SK-N-SH (cell line): ENCODE results near the gene PARD3.

Experiments
- NRF1 ChIP-seq: IDR thresholded peaks from 2 replicates; pipeline ENCODE4 v1.6.1; 2012; ENCODE audit warnings: low read depth, mild to moderate bottlenecking, low read length
- POLR2AphosphoS5 ChIP-seq: IDR thresholded peaks from 2 replicates; pipeline ENCODE4 v1.6.1; 2012; ENCODE audit warnings: low read depth, low read length
- SIN3A ChIP-seq: IDR thresholded peaks from 2 replicates; pipeline ENCODE4 v1.6.1; 2012; ENCODE audit warnings: low read depth, mild to moderate bottlenecking, low read length, moderate library complexity, borderline replicate concordance
- TAF1 ChIP-seq: IDR thresholded peaks from 2 replicates; pipeline ENCODE4 v1.6.1; 2012; ENCODE audit warnings: low read depth, mild to moderate bottlenecking, low read length, moderate library complexity, borderline replicate concordance
- TF ChIP-seq, protein P1 (sequence below): fragments of 150-350 bp; IDR thresholded peaks from 2 replicates; pipeline ENCODE4 v1.6.1; 2017; ENCODE audit warnings: antibody characterized with exemption, low read length, low read depth, borderline replicate concordance
- TF ChIP-seq, protein P2 (sequence below): IDR thresholded peaks from 2 replicates; pipeline ENCODE4 v1.4.0; 2012; ENCODE audit warnings: low read depth
- TF ChIP-seq, protein P3 (sequence below): fragments of 200-600 bp; sonication (generic); IDR thresholded peaks from 2 replicates; pipeline ENCODE4 v1.6.1; 2017; ENCODE audit warnings: antibody characterized with exemption, mild to moderate bottlenecking, moderate library complexity

DNA sequence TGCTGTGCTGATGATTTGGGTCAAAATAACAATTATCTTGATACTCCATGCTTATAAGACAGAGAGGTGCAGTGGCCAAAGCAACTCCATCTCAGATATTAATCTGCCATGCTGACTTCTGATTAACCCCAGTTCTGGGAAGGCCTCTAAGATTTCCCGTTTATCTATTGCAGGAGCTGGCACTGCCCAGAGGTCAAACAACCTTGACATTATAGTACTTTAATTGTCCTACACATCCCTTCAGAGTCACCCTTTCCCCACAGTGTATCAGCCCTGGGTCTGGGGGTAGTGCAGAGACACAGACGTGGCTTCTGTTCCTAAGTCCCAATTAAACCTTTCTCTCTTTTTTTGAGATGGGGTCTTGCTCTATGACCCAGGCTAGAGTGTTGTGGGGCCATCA, 63.8 kb downstream of the PARD3 start:
- TF ChIP-seq NRF1, result no peak
- TF ChIP-seq, protein P1, sequence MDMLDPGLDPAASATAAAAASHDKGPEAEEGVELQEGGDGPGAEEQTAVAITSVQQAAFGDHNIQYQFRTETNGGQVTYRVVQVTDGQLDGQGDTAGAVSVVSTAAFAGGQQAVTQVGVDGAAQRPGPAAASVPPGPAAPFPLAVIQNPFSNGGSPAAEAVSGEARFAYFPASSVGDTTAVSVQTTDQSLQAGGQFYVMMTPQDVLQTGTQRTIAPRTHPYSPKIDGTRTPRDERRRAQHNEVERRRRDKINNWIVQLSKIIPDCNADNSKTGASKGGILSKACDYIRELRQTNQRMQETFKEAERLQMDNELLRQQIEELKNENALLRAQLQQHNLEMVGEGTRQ, result no peak
- TF ChIP-seq, protein P2, sequence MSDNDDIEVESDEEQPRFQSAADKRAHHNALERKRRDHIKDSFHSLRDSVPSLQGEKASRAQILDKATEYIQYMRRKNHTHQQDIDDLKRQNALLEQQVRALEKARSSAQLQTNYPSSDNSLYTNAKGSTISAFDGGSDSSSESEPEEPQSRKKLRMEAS, result no peak
- TF ChIP-seq, protein P3, sequence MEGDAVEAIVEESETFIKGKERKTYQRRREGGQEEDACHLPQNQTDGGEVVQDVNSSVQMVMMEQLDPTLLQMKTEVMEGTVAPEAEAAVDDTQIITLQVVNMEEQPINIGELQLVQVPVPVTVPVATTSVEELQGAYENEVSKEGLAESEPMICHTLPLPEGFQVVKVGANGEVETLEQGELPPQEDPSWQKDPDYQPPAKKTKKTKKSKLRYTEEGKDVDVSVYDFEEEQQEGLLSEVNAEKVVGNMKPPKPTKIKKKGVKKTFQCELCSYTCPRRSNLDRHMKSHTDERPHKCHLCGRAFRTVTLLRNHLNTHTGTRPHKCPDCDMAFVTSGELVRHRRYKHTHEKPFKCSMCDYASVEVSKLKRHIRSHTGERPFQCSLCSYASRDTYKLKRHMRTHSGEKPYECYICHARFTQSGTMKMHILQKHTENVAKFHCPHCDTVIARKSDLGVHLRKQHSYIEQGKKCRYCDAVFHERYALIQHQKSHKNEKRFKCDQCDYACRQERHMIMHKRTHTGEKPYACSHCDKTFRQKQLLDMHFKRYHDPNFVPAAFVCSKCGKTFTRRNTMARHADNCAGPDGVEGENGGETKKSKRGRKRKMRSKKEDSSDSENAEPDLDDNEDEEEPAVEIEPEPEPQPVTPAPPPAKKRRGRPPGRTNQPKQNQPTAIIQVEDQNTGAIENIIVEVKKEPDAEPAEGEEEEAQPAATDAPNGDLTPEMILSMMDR, result no peak
- no peak for TF ChIP-seq TAF1
- no peak for TF ChIP-seq POLR2AphosphoS5
- TF ChIP-seq SIN3A, result no peak
